WTC11 (cell line): ENCODE results near the gene PTPRG. TPM values are rescaled to one million over a fixed set of nuclear protein-coding genes. Genes with fewer than 3 reads are reported as not detected.

ENCODE experiments used
- ATAC-seq: fragments of 200-7000 bp; cut with Tn5 transposase; 2 replicates; pipeline ENCODE4 v1.10.0; 2021; ENCODE audit warnings: mild to moderate bottlenecking, moderate library complexity
- CTCF ChIA-PET: fragments of 300-600 bp; sonication (Branson Sonifier 250); formaldehyde crosslinking; loops from one replicate; lab custom pipeline; 2021; ENCODE audit warnings: antibody characterized with exemption; lab: Charles Lee
- POLR2A ChIA-PET: fragments of 350-600 bp; sonication (Branson Sonifier 250); formaldehyde crosslinking; loops from one replicate; lab custom pipeline; 2021; ENCODE audit warnings: antibody characterized with exemption; lab: Charles Lee
- DNase-seq: peaks from one replicate; pipeline ENCODE4 v3.0.0; 2021; ENCODE audit warnings: low spot score
- H3K27ac Mint-ChIP-seq: 2 replicates; pipeline ENCODE4 v1.8.0; 2021; ENCODE audit warnings: mixed read lengths
- H3K27me3 Mint-ChIP-seq: 2 replicates; pipeline ENCODE4 v1.8.0; 2021; ENCODE audit warnings: low read depth, mild to moderate bottlenecking, moderate library complexity, mixed read lengths
- H3K36me3 Mint-ChIP-seq: 2 replicates; pipeline ENCODE4 v1.8.0; 2021; ENCODE audit warnings: mixed read lengths
- H3K4me1 Mint-ChIP-seq: 2 replicates; pipeline ENCODE4 v1.8.0; 2022; ENCODE audit warnings: mixed read lengths
- H3K4me3 Mint-ChIP-seq: 2 replicates; pipeline ENCODE4 v1.8.0; 2021; ENCODE audit warnings: mild to moderate bottlenecking, moderate library complexity, mixed read lengths
- H3K9me3 Mint-ChIP-seq: 2 replicates; pipeline ENCODE4 v1.8.0; 2021; ENCODE audit warnings: mixed read lengths
- E2F1 ChIP-seq: sonication (generic); formaldehyde crosslinking; IDR thresholded peaks from 2 replicates; pipeline ENCODE4 v1.8.0; 2022; ENCODE audit warnings: mild to moderate bottlenecking, missing genetic modification reagents
- E2F4 ChIP-seq: sonication (generic); formaldehyde crosslinking; IDR thresholded peaks from 2 replicates; pipeline ENCODE4 v1.8.1; 2022; ENCODE audit warnings: low read depth, mild to moderate bottlenecking, moderate library complexity, missing genetic modification reagents, borderline replicate concordance
- ERG ChIP-seq: fragments of 250-450 bp; sonication (Bioruptor Pico); IDR thresholded peaks from 2 replicates; pipeline ENCODE4 v1.8.0; 2021; ENCODE audit warnings: mild to moderate bottlenecking
- ESRRA ChIP-seq: sonication (generic); formaldehyde crosslinking; IDR thresholded peaks from 2 replicates; pipeline ENCODE4 v1.8.1; 2022; ENCODE audit warnings: mild to moderate bottlenecking, missing genetic modification reagents, borderline replicate concordance
- FOXJ3 ChIP-seq: sonication (generic); formaldehyde crosslinking; IDR thresholded peaks from 2 replicates; pipeline ENCODE4 v1.9.0; 2021; ENCODE audit warnings: missing genetic modification reagents, mild to moderate bottlenecking, borderline replicate concordance
- FOXP4 ChIP-seq: sonication (generic); formaldehyde crosslinking; IDR thresholded peaks from 2 replicates; pipeline ENCODE4 v1.8.0; 2022; ENCODE audit warnings: mild to moderate bottlenecking, missing genetic modification reagents
- KAT7 ChIP-seq: sonication (generic); formaldehyde crosslinking; IDR thresholded peaks from 2 replicates; pipeline ENCODE4 v1.8.1; 2023; ENCODE audit warnings: missing genetic modification reagents, mild to moderate bottlenecking, borderline replicate concordance
- NR1H2 ChIP-seq: sonication (generic); formaldehyde crosslinking; IDR thresholded peaks from 2 replicates; pipeline ENCODE4 v1.9.0; 2021; ENCODE audit warnings: mild to moderate bottlenecking, moderate library complexity, missing genetic modification reagents
- PRRX2 ChIP-seq: fragments of 250-450 bp; sonication (Bioruptor Pico); IDR thresholded peaks from 2 replicates; pipeline ENCODE4 v1.8.0; 2021; ENCODE audit warnings: mild to moderate bottlenecking
- RELA ChIP-seq: sonication (generic); formaldehyde crosslinking; IDR thresholded peaks from 2 replicates; pipeline ENCODE4 v1.8.1; 2022; ENCODE audit warnings: missing genetic modification reagents, mild to moderate bottlenecking, borderline replicate concordance
- RORB ChIP-seq: fragments of 250-450 bp; sonication (Bioruptor Pico); IDR thresholded peaks from 2 replicates; pipeline ENCODE4 v1.9.0; 2021; ENCODE audit warnings: mild to moderate bottlenecking
- SP1 ChIP-seq: sonication (generic); formaldehyde crosslinking; conservative IDR thresholded peaks from 2 replicates; pipeline ENCODE4 v1.8.1; 2022; ENCODE audit warnings: missing genetic modification reagents
- ZNF396 ChIP-seq: fragments of 250-450 bp; sonication (Bioruptor Pico); IDR thresholded peaks from 2 replicates; pipeline ENCODE4 v1.8.0; 2021; ENCODE audit warnings: mild to moderate bottlenecking, moderate library complexity, borderline replicate concordance
- ZNF512 ChIP-seq: sonication (generic); formaldehyde crosslinking; IDR thresholded peaks from 2 replicates; pipeline ENCODE4 v1.8.1; 2022; ENCODE audit warnings: missing genetic modification reagents, borderline replicate concordance
- ZSCAN18 ChIP-seq: fragments of 250-450 bp; sonication (Bioruptor Pico); IDR thresholded peaks from 2 replicates; pipeline ENCODE4 v2.1.2; 2022; ENCODE audit warnings: mild to moderate bottlenecking, moderate library complexity
- total RNA-seq: library from RNA; stranded (reverse); gene quantifications from 3 replicates; pipeline ENCODE4 v1.2.3, GENCODE V29; 2021

PTPRG gene
- total RNA-seq, 1 experiment from 2014 or later, result 106 TPM

GRCh38 chr3:62114763-62115162 is 553.4 kb downstream of the PTPRG start (continued):
- TF ChIP-seq E2F1 (CRISPR knock-in tag) (no peak), NR1H2 (no peak), ERG (CRISPR knock-in tag) (no peak), FOXJ3 (CRISPR knock-in tag) (no peak), E2F4 (CRISPR knock-in tag) (no peak), KAT7 (no peak), ZNF396 (no peak), RORB (CRISPR knock-in tag) (no peak)

GRCh38 chr3:62117903-62118548 is 556.7 kb downstream of the PTPRG start:
- no peaks in the 10 kb centered on the region for H3K27me3 Mint-ChIP-seq
- no peak overlapping the region for H3K27ac Mint-ChIP-seq
- no peak for DNase-seq
- H3K4me1 Mint-ChIP-seq, result 0 out of 2 replicates have a peak, but pooled peaks cover 3% of the 10 kb centered on the region
- ATAC-seq, result no peak
- peaks cover 21% of the 10 kb centered on the region for H3K36me3 Mint-ChIP-seq
- H3K9me3 Mint-ChIP-seq, result peaks cover 20% of the 10 kb centered on the region
- POLR2A ChIA-PET, result no interaction called here
- CTCF ChIA-PET, result interaction anchor here (1.7 kb wide), 1 partner anchor 9 kb away, joined by 5 read pairs; no protein-coding TSS in a partner anchor
- no peak overlapping the region for H3K4me3 Mint-ChIP-seq
- no peak for TF ChIP-seq SP1 (CRISPR knock-in tag)
- TF ChIP-seq ZSCAN18 (CRISPR knock-in tag), result no peak
- no peak for TF ChIP-seq FOXP4 (CRISPR knock-in tag)
- TF ChIP-seq RELA, result no peak
- TF ChIP-seq PRRX2 (CRISPR knock-in tag), result no peak
- TF ChIP-seq E2F1 (CRISPR knock-in tag), result no peak
- TF ChIP-seq ZNF512 (CRISPR knock-in tag), result no peak
- TF ChIP-seq ESRRA (CRISPR knock-in tag), result no peak
- TF ChIP-seq, all 79 proteins: peak for 0
